Measurements from ENCODE around the gene B4GALT4.

The B4GALT4 gene

GRCh38 chr3:119261055-119261454 lies 20.4 kb upstream of the B4GALT4 start:
- H3K36me3 ChIP-seq (ENCODE audit: insufficient read depth, insufficient read length, low read length): no peaks in the 10 kb centered on the region
- H3K9ac ChIP-seq (ENCODE audit: insufficient read length, low read depth): no peak overlapping the region
- no peak for DNase-seq (ENCODE audit: low read depth, low spot score)
- no peak overlapping the region for H3K4me3 ChIP-seq (ENCODE audit: insufficient read length, low read depth)
- no peaks in the 10 kb centered on the region for H3K27me3 ChIP-seq (ENCODE audit: insufficient read depth, insufficient read length)
- no peaks in the 10 kb centered on the region for H3K4me1 ChIP-seq (ENCODE audit: insufficient read depth, insufficient read length)
- no peak for TF ChIP-seq ZNF274 (IDR thresholded peaks at IDR 0.05; ENCODE audit: low read depth, low read length)
- TF ChIP-seq YY1 (IDR thresholded peaks at IDR 0.05; ENCODE audit: insufficient read depth, insufficient read length): no peak
- TF ChIP-seq SUZ12 (IDR thresholded peaks at IDR 0.05; ENCODE audit: extremely low read depth, insufficient read depth, insufficient read length): no peak
- peaks cover 9% of the 10 kb centered on the region; the same call in 1 of the 2 replicates for H3K9me3 ChIP-seq (ENCODE audit: insufficient read depth, low read length)

- H3K9ac ChIP-seq (ENCODE audit: insufficient read length, low read depth): no peak overlapping the region
- no peak overlapping the region for H3K4me3 ChIP-seq (ENCODE audit: insufficient read length, low read depth)
- peaks cover 9% of the 10 kb centered on the region; the same call in 1 of the 2 replicates for H3K9me3 ChIP-seq (ENCODE audit: insufficient read depth, low read length)
- no peak for DNase-seq (ENCODE audit: low read depth, low spot score)
- no peaks in the 10 kb centered on the region for H3K27me3 ChIP-seq (ENCODE audit: insufficient read depth, insufficient read length)
- H3K36me3 ChIP-seq (ENCODE audit: insufficient read depth, insufficient read length, low read length): no peaks in the 10 kb centered on the region
- no peaks in the 10 kb centered on the region for H3K4me1 ChIP-seq (ENCODE audit: insufficient read depth, insufficient read length)
- no peak for TF ChIP-seq YY1 (IDR thresholded peaks at IDR 0.05; ENCODE audit: insufficient read depth, insufficient read length)
- TF ChIP-seq SUZ12 (IDR thresholded peaks at IDR 0.05; ENCODE audit: extremely low read depth, insufficient read depth, insufficient read length): no peak
- TF ChIP-seq ZNF274 (IDR thresholded peaks at IDR 0.05; ENCODE audit: low read depth, low read length): no peak
Observed at GRCh38 chr3:119259821-119260220, 19.1 kb upstream of the B4GALT4 start.

- DNase-seq (ENCODE audit: low read depth, low spot score): no peak
Observed at GRCh38 chr3:119258915-119259314, 18.2 kb upstream of the B4GALT4 start.

GRCh38 chr3:119257654-119258410 lies 17.2 kb upstream of the B4GALT4 start:
- peaks cover 9% of the 10 kb centered on the region; the same call in 1 of the 2 replicates for H3K9me3 ChIP-seq (ENCODE audit: insufficient read depth, low read length)
- no peaks in the 10 kb centered on the region for H3K36me3 ChIP-seq (ENCODE audit: insufficient read depth, insufficient read length, low read length)
- no peaks in the 10 kb centered on the region for H3K27me3 ChIP-seq (ENCODE audit: insufficient read depth, insufficient read length)
- no peak overlapping the region for H3K9ac ChIP-seq (ENCODE audit: insufficient read length, low read depth)
- TF ChIP-seq SUZ12 (IDR thresholded peaks at IDR 0.05; ENCODE audit: extremely low read depth, insufficient read depth, insufficient read length): no peak
- no peak for TF ChIP-seq ZNF274 (IDR thresholded peaks at IDR 0.05; ENCODE audit: low read depth, low read length)
- no peak for TF ChIP-seq YY1 (IDR thresholded peaks at IDR 0.05; ENCODE audit: insufficient read depth, insufficient read length)
- H3K4me3 ChIP-seq (ENCODE audit: insufficient read length, low read depth): no peak overlapping the region
- no peak for DNase-seq (ENCODE audit: low read depth, low spot score)
- no peaks in the 10 kb centered on the region for H3K4me1 ChIP-seq (ENCODE audit: insufficient read depth, insufficient read length)

More at GRCh38 chr3:119258915-119259314, 18.2 kb upstream of the B4GALT4 start:
- H3K27me3 ChIP-seq (ENCODE audit: insufficient read depth, insufficient read length): no peaks in the 10 kb centered on the region
- H3K9me3 ChIP-seq (ENCODE audit: insufficient read depth, low read length): peaks cover 9% of the 10 kb centered on the region; the same call in 1 of the 2 replicates
- no peaks in the 10 kb centered on the region for H3K4me1 ChIP-seq (ENCODE audit: insufficient read depth, insufficient read length)
- H3K4me3 ChIP-seq (ENCODE audit: insufficient read length, low read depth): no peak overlapping the region
- H3K36me3 ChIP-seq (ENCODE audit: insufficient read depth, insufficient read length, low read length): no peaks in the 10 kb centered on the region
- no peak for TF ChIP-seq ZNF274 (IDR thresholded peaks at IDR 0.05; ENCODE audit: low read depth, low read length)
- TF ChIP-seq SUZ12 (IDR thresholded peaks at IDR 0.05; ENCODE audit: extremely low read depth, insufficient read depth, insufficient read length): no peak
- TF ChIP-seq YY1 (IDR thresholded peaks at IDR 0.05; ENCODE audit: insufficient read depth, insufficient read length): no peak
- H3K9ac ChIP-seq (ENCODE audit: insufficient read length, low read depth): no peak overlapping the region

- H3K4me1 ChIP-seq (ENCODE audit: insufficient read depth, insufficient read length): no peaks in the 10 kb centered on the region
- H3K4me3 ChIP-seq (ENCODE audit: insufficient read length, low read depth): no peak overlapping the region
- TF ChIP-seq YY1 (IDR thresholded peaks at IDR 0.05; ENCODE audit: insufficient read depth, insufficient read length) (no peak), ZNF274 (IDR thresholded peaks at IDR 0.05; ENCODE audit: low read depth, low read length) (no peak), SUZ12 (IDR thresholded peaks at IDR 0.05; ENCODE audit: extremely low read depth, insufficient read depth, insufficient read length) (no peak)
- H3K9ac ChIP-seq (ENCODE audit: insufficient read length, low read depth): no peak overlapping the region
- H3K27me3 ChIP-seq (ENCODE audit: insufficient read depth, insufficient read length): no peaks in the 10 kb centered on the region
- no peaks in the 10 kb centered on the region for H3K36me3 ChIP-seq (ENCODE audit: insufficient read depth, insufficient read length, low read length)
- peaks cover 9% of the 10 kb centered on the region; the same call in 1 of the 2 replicates for H3K9me3 ChIP-seq (ENCODE audit: insufficient read depth, low read length)
- DNase-seq (ENCODE audit: low read depth, low spot score): no peak
Observed at GRCh38 chr3:119257111-119257510, 16.4 kb upstream of the B4GALT4 start.

- no peak for DNase-seq (ENCODE audit: low read depth, low spot score)
- Histone ChIP-seq H3K4me1 (ENCODE audit: insufficient read depth, insufficient read length) (no peaks in the 10 kb centered on the region), H3K9me3 (ENCODE audit: insufficient read depth, low read length) (peaks cover 9% of the 10 kb centered on the region; the same call in 1 of the 2 replicates), H3K27me3 (ENCODE audit: insufficient read depth, insufficient read length) (no peaks in the 10 kb centered on the region), H3K4me3 (ENCODE audit: insufficient read length, low read depth) (no peak overlapping the region), H3K9ac (ENCODE audit: insufficient read length, low read depth) (no peak overlapping the region), H3K36me3 (ENCODE audit: insufficient read depth, insufficient read length, low read length) (no peaks in the 10 kb centered on the region)
- TF ChIP-seq SUZ12 (IDR thresholded peaks at IDR 0.05; ENCODE audit: extremely low read depth, insufficient read depth, insufficient read length) (no peak), YY1 (IDR thresholded peaks at IDR 0.05; ENCODE audit: insufficient read depth, insufficient read length) (no peak), ZNF274 (IDR thresholded peaks at IDR 0.05; ENCODE audit: low read depth, low read length) (no peak)
Observed at GRCh38 chr3:119255214-119255613, 14.5 kb upstream of the B4GALT4 start.

GRCh38 chr3:119245778-119246177 lies 5.1 kb upstream of the B4GALT4 start:
- Histone ChIP-seq H3K4me3 (ENCODE audit: insufficient read length, low read depth) (no peak overlapping the region), H3K9me3 (ENCODE audit: insufficient read depth, low read length) (peaks cover 21% of the 10 kb centered on the region), H3K9ac (ENCODE audit: insufficient read length, low read depth) (no peak overlapping the region), H3K4me1 (ENCODE audit: insufficient read depth, insufficient read length) (no peaks in the 10 kb centered on the region), H3K36me3 (ENCODE audit: insufficient read depth, insufficient read length, low read length) (no peaks in the 10 kb centered on the region), H3K27me3 (ENCODE audit: insufficient read depth, insufficient read length) (no peaks in the 10 kb centered on the region)
- TF ChIP-seq ZNF274 (IDR thresholded peaks at IDR 0.05; ENCODE audit: low read depth, low read length) (no peak), YY1 (IDR thresholded peaks at IDR 0.05; ENCODE audit: insufficient read depth, insufficient read length) (no peak), SUZ12 (IDR thresholded peaks at IDR 0.05; ENCODE audit: extremely low read depth, insufficient read depth, insufficient read length) (no peak)
- DNase-seq (ENCODE audit: low read depth, low spot score): no peak

Data from NT2/D1 (cell line).